PC-9 (cell line): ENCODE data around the gene UBE2R2. TPM values are rescaled to one million over a fixed set of nuclear protein-coding genes. Genes with fewer than 3 reads are reported as not detected.

Experiments used
- BruUV-seq: library from RNA; stranded (reverse); fragments of 400-500 nt; replicated peaks from 2 replicates; lab custom pipeline; 2021; lab: Mats Ljungman, UMichigan
- CTCF ChIA-PET: fragments of 300-600 bp; sonication (Branson Sonifier 250); formaldehyde crosslinking; loops from one replicate; lab custom pipeline; 2022; ENCODE audit warnings: antibody characterized with exemption; lab: Charles Lee
- POLR2A ChIA-PET: fragments of 300-600 bp; sonication (Branson Sonifier 250); formaldehyde crosslinking; loops from one replicate; lab custom pipeline; 2022; ENCODE audit warnings: antibody characterized with exemption; ENCODE audit not compliant: unreplicated experiment; lab: Charles Lee
- DNase-seq, 2 experiments: peaks; one replicate each; pipeline versions ENCODE4 v3.0.0 to v3.0.0-alpha.2; 2015 to 2022; ENCODE audit warnings: mixed read lengths in 1 of 2
- H2AFZ ChIP-seq: fragments of 200-600 bp; sonication (generic); 2 replicates; pipeline ENCODE4 v1.8.1; 2017; ENCODE audit warnings: antibody characterized with exemption
- H3F3A ChIP-seq: fragments of 200-600 bp; sonication (generic); 2 replicates; pipeline ENCODE4 v1.8.1; 2017; ENCODE audit warnings: antibody characterized with exemption, mild to moderate bottlenecking, low read depth; ENCODE audit not compliant: insufficient read depth
- H3K27ac ChIP-seq: fragments of 200-600 bp; sonication (generic); 2 replicates; pipeline ENCODE4 v1.6.1; 2016; ENCODE audit warnings: mixed run types
- H3K27me3 ChIP-seq: fragments of 200-600 bp; sonication (generic); 2 replicates; pipeline ENCODE4 v1.6.1; 2016; ENCODE audit warnings: low read depth, mixed run types; ENCODE audit not compliant: insufficient read depth
- H3K36me3 ChIP-seq: fragments of 200-600 bp; sonication (generic); 2 replicates; pipeline ENCODE4 v1.6.1; 2016; ENCODE audit warnings: low read depth, mixed run types
- H3K4me1 ChIP-seq: fragments of 200-600 bp; sonication (generic); replicated peaks from 2 replicates; pipeline ENCODE4 v1.6.1; 2016; ENCODE audit warnings: mixed run types; ENCODE audit not compliant: insufficient read depth
- H3K4me2 ChIP-seq: fragments of 200-600 bp; sonication (generic); 2 replicates; pipeline ENCODE4 v1.6.1; 2017; ENCODE audit warnings: mixed run types
- H3K4me3 ChIP-seq: fragments of 200-600 bp; sonication (generic); 2 replicates; pipeline ENCODE4 v1.6.1; 2016; ENCODE audit warnings: mixed run types
- H3K79me2 ChIP-seq: fragments of 200-600 bp; sonication (generic); 2 replicates; pipeline ENCODE4 v1.6.1; 2017; ENCODE audit warnings: low read depth, mixed run types
- H3K9me2 ChIP-seq: fragments of 200-600 bp; sonication (generic); 2 replicates; pipeline ENCODE4 v1.8.1; 2017; ENCODE audit warnings: mild to moderate bottlenecking; ENCODE audit not compliant: insufficient read depth
- H3K9me3 ChIP-seq: fragments of 200-600 bp; sonication (generic); 2 replicates; pipeline ENCODE4 v1.8.1; 2016; ENCODE audit warnings: low read depth; ENCODE audit not compliant: insufficient read depth
- H4K20me1 ChIP-seq: fragments of 200-600 bp; sonication (generic); 2 replicates; pipeline ENCODE4 v1.8.1; 2017; ENCODE audit not compliant: insufficient read depth
- CTCF ChIP-seq: fragments of 200-600 bp; sonication (generic); conservative IDR thresholded peaks from 2 replicates; pipeline ENCODE4 v1.6.1; 2017; ENCODE audit warnings: mixed run types, antibody characterized with exemption, mild to moderate bottlenecking, moderate library complexity
- EZH2 ChIP-seq: fragments of 200-600 bp; sonication (generic); IDR thresholded peaks from 2 replicates; pipeline ENCODE4 v1.8.0; 2017; ENCODE audit warnings: antibody characterized with exemption, low read depth
- intact Hi-C: fragments of 100-400 bp; cut with micrococcal nuclease; formaldehyde crosslinking; loops from one replicate; pipeline ENCODE4 v1.10.0; 2022; ENCODE audit not compliant: unreplicated experiment
- total RNA-seq: library from RNA; stranded (reverse); gene quantifications from 2 replicates; pipeline ENCODE4 v1.2.3, GENCODE V29; 2021

UBE2R2 gene
- total RNA-seq, 1 experiment from 2014 or later = 38.9 TPM

GRCh38 chr9:33946779-33947535 is 130.0 kb downstream of the UBE2R2 start:
- DNase-seq = peak in 1 of 2 experiments; percentile 58
- no peaks in the 10 kb centered on the region for H3K27me3 ChIP-seq
- no peak for TF ChIP-seq EZH2
- TF ChIP-seq CTCF = no peak
- ChIA-PET CTCF (no interaction called here), POLR2A (no interaction called here)
- H3K27ac ChIP-seq = no peak overlapping the region
- H3K4me1 ChIP-seq = no peaks in the 10 kb centered on the region
- intact Hi-C loops = no loop called here
- peaks cover 9% of the 10 kb centered on the region for H3F3A ChIP-seq
- H3K9me3 ChIP-seq = no peaks in the 10 kb centered on the region
- BruUV-seq = no TSS peak
- H3K4me3 ChIP-seq = no peak overlapping the region
- no peak overlapping the region for H2AFZ ChIP-seq
- no peaks in the 10 kb centered on the region for H3K79me2 ChIP-seq
- H3K36me3 ChIP-seq = no peaks in the 10 kb centered on the region
- H3K9me2 ChIP-seq = no peaks in the 10 kb centered on the region
- H4K20me1 ChIP-seq = no peaks in the 10 kb centered on the region; the same call in 1 of the 2 replicates
- H3K4me2 ChIP-seq = no peak overlapping the region

DNA sequence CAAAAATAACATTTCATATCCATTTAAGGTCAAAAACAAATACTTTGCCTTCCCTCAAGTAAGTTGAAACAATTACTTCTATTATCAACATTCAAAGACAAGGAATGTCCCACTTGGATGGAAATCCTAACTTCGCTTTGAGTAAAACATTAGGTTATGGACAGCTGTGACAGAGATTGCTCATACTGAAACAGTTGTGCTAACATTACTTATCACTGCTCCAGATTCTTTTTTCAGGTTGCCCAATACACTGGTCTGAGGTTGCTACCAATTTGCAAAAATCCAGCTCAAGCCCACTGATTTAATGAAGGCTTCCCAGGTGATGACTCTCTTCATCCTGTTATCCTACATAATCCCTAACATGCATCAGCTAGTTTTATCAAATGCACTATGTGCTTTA is 133.4 kb downstream of the UBE2R2 start:
- Histone ChIP-seq H2AFZ (no peak overlapping the region), H4K20me1 (no peaks in the 10 kb centered on the region; the same call in 1 of the 2 replicates), H3K4me3 (no peak overlapping the region), H3K4me2 (no peak overlapping the region), H3K9me2 (no peaks in the 10 kb centered on the region), H3K27ac (no peak overlapping the region), H3K4me1 (no peaks in the 10 kb centered on the region), H3K9me3 (no peaks in the 10 kb centered on the region), H3K79me2 (no peaks in the 10 kb centered on the region), H3K36me3 (0 out of 2 replicates have a peak, but pooled peaks cover 4% of the 10 kb centered on the region), H3F3A (no peaks in the 10 kb centered on the region; the same call in 1 of the 2 replicates), H3K27me3 (no peaks in the 10 kb centered on the region)
- intact Hi-C loops = no loop called here
- ChIA-PET POLR2A (no interaction called here), CTCF (no interaction called here)
- BruUV-seq = no TSS peak
- no peak for DNase-seq
- TF ChIP-seq CTCF (no peak), EZH2 (no peak)

DNA sequence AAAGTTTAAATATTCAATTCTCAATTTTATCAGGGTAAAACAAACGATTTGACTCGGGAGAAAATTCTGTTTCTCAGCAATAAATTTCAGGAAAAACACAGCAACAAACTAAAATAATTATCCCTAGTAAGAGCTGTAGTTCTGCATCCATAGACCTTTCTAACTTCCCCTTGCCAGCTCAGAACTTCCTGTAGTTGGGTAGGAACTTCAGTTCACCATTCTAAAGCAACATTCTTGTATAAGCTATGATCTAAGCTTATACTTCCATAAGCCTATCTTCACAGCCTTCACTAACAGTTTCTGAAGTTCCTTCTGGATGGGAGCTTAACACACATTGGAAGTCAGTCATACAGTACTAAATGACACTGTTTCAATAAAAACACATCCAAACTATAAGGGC is 135.1 kb downstream of the UBE2R2 start:
- Histone ChIP-seq H4K20me1 (no peaks in the 10 kb centered on the region; the same call in 1 of the 2 replicates), H3F3A (no peaks in the 10 kb centered on the region; the same call in 1 of the 2 replicates), H3K36me3 (0 out of 2 replicates have a peak, but pooled peaks cover 4% of the 10 kb centered on the region), H3K4me2 (no peak overlapping the region), H3K4me1 (no peaks in the 10 kb centered on the region), H3K4me3 (no peak overlapping the region), H3K9me3 (no peaks in the 10 kb centered on the region), H3K79me2 (no peaks in the 10 kb centered on the region), H2AFZ (no peak overlapping the region), H3K27ac (no peak overlapping the region), H3K27me3 (no peaks in the 10 kb centered on the region), H3K9me2 (no peaks in the 10 kb centered on the region)
- CTCF ChIA-PET = no interaction called here
- TF ChIP-seq EZH2 (no peak), CTCF (no peak)
- no peak for DNase-seq
- intact Hi-C loops = no loop called here
- BruUV-seq = no TSS peak
- POLR2A ChIA-PET = no interaction called here
